KOPT-K1 (cell line): Measurements from ENCODE around the gene SLC9C2.
"Not testable (repeated sequence)": the region's sequence is repeated elsewhere in the genome, so short reads cannot be mapped to it uniquely, and the experiment has no call there.

Source experiments
- H3K27ac ChIP-seq: fragments of 200-600 bp; sonication (generic); 2 replicates; pipeline ENCODE4 v1.5.1; 2016; ENCODE audit warnings: antibody characterized with exemption, mild to moderate bottlenecking, low read depth, low read length; ENCODE audit not compliant: poor library complexity, severe bottlenecking
- H3K36me3 ChIP-seq: fragments of 200-600 bp; sonication (generic); 2 replicates; pipeline ENCODE4 v1.5.1; 2017; ENCODE audit warnings: antibody characterized with exemption, mild to moderate bottlenecking, low read length, moderate library complexity; ENCODE audit not compliant: insufficient read depth
- H3K9me3 ChIP-seq: fragments of 200-600 bp; sonication (generic); 2 replicates; pipeline ENCODE4 v1.5.1; 2017; ENCODE audit warnings: antibody characterized with exemption, low read length, mild to moderate bottlenecking; ENCODE audit not compliant: insufficient read depth, poor library complexity, severe bottlenecking

The SLC9C2 gene

GRCh38 chr1:173474097-173474779 is 128.6 kb downstream of the SLC9C2 start:
- Histone ChIP-seq H3K27ac (no peak overlapping the region), H3K36me3 (no peaks in the 10 kb centered on the region), H3K9me3 (peaks cover 29% of the 10 kb centered on the region)

- no peaks in the 10 kb centered on the region for H3K36me3 ChIP-seq
- no peak overlapping the region for H3K27ac ChIP-seq
- H3K9me3 ChIP-seq = peaks cover 33% of the 10 kb centered on the region
These were observed 129.3 kb downstream of the SLC9C2 start for GRCh38 chr1:173473599-173474011.

- Histone ChIP-seq H3K36me3 (no peaks in the 10 kb centered on the region), H3K9me3 (peaks cover 40% of the 10 kb centered on the region), H3K27ac (no peak overlapping the region)
These were observed 132.3 kb downstream of the SLC9C2 start for GRCh38 chr1:173470608-173471007.

- Histone ChIP-seq H3K36me3 (no peaks in the 10 kb centered on the region), H3K9me3 (peaks cover 43% of the 10 kb centered on the region), H3K27ac (no peak overlapping the region)
These were observed 133.2 kb downstream of the SLC9C2 start for GRCh38 chr1:173469656-173470055.

GRCh38 chr1:173467426-173467825 is 135.4 kb downstream of the SLC9C2 start:
- no peaks in the 10 kb centered on the region for H3K36me3 ChIP-seq
- no peak overlapping the region for H3K27ac ChIP-seq
- peaks cover 50% of the 10 kb centered on the region for H3K9me3 ChIP-seq

GRCh38 chr1:173464185-173464584 is 138.7 kb downstream of the SLC9C2 start:
- H3K27ac ChIP-seq, H3K36me3 ChIP-seq: not testable (repeated sequence)
- H3K9me3 ChIP-seq = peaks cover 21% of the 10 kb centered on the region

GRCh38 chr1:173462666-173463065 is 140.2 kb downstream of the SLC9C2 start:
- peaks cover 14% of the 10 kb centered on the region for H3K9me3 ChIP-seq
- H3K36me3 ChIP-seq, H3K27ac ChIP-seq: not testable (repeated sequence)

- Histone ChIP-seq H3K9me3 (peaks cover 7% of the 10 kb centered on the region), H3K36me3 (0 out of 2 replicates have a peak, but pooled peaks cover 8% of the 10 kb centered on the region), H3K27ac (no peak overlapping the region)
These were observed 143.0 kb downstream of the SLC9C2 start for GRCh38 chr1:173459885-173460284.

GRCh38 chr1:173454966-173455524 is 147.8 kb downstream of the SLC9C2 start:
- Histone ChIP-seq H3K36me3 (no peaks in the 10 kb centered on the region), H3K27ac (no peak overlapping the region), H3K9me3 (no peaks in the 10 kb centered on the region)

GRCh38 chr1:173453982-173454381 is 148.9 kb downstream of the SLC9C2 start:
- Histone ChIP-seq H3K27ac (no peak overlapping the region), H3K9me3 (no peaks in the 10 kb centered on the region), H3K36me3 (no peaks in the 10 kb centered on the region)

GRCh38 chr1:173451981-173452380 is 150.9 kb downstream of the SLC9C2 start:
- Histone ChIP-seq H3K27ac (no peak overlapping the region), H3K36me3 (no peaks in the 10 kb centered on the region), H3K9me3 (peaks cover 4% of the 10 kb centered on the region)
